PC-3 (cell line): ENCODE data around the gene CNKSR3.

Source experiments
- EZH2 ChIP-seq: fragments of 300-600 bp; sonication (generic); IDR thresholded peaks from one replicate; pipeline ENCODE4 v1.6.1; 2017; ENCODE audit warnings: antibody characterized with exemption, mild to moderate bottlenecking, low read length; ENCODE audit not compliant: unreplicated experiment
- EZH2phosphoT487 ChIP-seq: fragments of 300-600 bp; sonication (generic); IDR thresholded peaks from 2 replicates; pipeline ENCODE4 v1.6.1; 2018; ENCODE audit warnings: mild to moderate bottlenecking, antibody characterized with exemption, low read length, borderline replicate concordance
- TF ChIP-seq, protein P1 (sequence below): fragments of 300-600 bp; sonication (generic); conservative IDR thresholded peaks from 2 replicates; pipeline ENCODE4 v1.5.1; 2017; ENCODE audit warnings: antibody characterized with exemption, low read depth, mild to moderate bottlenecking, low read length

DNA sequence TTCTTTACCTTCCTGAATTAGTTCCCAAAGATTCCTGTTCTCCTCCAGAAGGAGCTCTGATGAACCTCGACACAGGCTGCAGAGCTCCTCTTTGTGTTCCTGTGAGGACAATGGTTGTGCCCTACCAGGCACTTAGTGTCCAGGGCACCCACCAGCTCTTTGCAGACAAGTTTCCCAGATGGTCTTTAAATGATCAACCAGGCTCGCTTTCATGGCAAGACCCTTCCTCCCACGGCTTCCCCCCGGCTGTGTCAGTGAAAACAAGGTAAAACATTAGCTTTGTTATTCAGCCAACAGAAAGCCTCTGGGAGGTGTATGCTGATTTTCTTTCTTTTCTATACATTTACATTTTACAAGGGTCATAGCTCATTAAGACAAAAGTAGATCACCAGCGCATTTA, 32.3 kb upstream of the CNKSR3 start:
- TF ChIP-seq EZH2: no peak
- TF ChIP-seq, protein P1, sequence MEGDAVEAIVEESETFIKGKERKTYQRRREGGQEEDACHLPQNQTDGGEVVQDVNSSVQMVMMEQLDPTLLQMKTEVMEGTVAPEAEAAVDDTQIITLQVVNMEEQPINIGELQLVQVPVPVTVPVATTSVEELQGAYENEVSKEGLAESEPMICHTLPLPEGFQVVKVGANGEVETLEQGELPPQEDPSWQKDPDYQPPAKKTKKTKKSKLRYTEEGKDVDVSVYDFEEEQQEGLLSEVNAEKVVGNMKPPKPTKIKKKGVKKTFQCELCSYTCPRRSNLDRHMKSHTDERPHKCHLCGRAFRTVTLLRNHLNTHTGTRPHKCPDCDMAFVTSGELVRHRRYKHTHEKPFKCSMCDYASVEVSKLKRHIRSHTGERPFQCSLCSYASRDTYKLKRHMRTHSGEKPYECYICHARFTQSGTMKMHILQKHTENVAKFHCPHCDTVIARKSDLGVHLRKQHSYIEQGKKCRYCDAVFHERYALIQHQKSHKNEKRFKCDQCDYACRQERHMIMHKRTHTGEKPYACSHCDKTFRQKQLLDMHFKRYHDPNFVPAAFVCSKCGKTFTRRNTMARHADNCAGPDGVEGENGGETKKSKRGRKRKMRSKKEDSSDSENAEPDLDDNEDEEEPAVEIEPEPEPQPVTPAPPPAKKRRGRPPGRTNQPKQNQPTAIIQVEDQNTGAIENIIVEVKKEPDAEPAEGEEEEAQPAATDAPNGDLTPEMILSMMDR: no peak
- TF ChIP-seq EZH2phosphoT487: no peak
